HG02571 (cell line): ENCODE measurements around the gene PIGZ.

Experiments used
- ATAC-seq: cut with Tn5 transposase; IDR thresholded peaks from one replicate; pipeline ENCODE4 v1.9.1; 2021; ENCODE audit warnings: mild to moderate bottlenecking, moderate library complexity; ENCODE audit not compliant: unreplicated experiment

Gene PIGZ

GRCh38 chr3:197001972-197002700, 33.5 kb upstream of the PIGZ start:
- ATAC-seq, result peak; percentile 10

DNA sequence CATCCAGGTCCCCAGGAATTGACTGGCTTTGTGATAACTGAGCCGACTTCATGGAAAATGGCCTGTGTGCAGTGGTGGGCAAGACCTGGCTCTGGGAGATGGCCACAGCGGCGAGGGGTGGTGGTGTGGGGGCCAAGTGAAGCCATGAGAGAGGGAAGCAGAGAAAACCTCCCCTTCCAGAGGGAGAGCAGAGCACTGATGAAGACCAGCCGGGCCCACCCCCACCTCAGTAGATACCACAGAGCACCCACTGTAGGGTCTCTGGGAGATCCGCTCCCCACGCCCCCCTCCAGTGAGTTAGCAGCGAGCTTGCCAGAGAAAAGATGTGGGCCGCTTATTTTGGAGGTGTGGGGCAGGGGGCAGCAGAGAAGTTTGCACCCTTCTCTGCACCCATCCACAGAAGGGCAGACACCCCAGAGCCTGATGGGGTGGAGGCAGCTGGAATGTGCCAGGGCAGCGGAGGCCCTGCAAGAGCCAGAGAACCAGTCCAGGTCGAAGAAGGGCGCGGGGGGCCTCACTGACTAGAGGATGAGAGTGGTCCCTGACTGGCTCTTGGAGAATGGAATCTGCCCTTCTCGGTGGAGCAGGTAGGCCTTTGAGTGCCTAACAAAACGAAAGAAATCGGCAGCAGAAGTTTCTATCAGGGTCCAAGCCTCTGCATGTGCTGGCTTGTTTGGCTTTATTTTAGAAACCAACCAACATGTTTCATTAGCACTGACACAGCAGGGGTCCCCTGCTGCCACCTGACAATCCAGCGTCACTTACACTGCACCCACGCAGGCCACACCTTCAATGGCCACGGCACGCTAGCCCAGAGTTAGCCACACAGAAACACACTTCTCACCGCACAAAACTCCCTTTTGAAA, 32.7 kb upstream of the PIGZ start:
- ATAC-seq, result no peak

DNA sequence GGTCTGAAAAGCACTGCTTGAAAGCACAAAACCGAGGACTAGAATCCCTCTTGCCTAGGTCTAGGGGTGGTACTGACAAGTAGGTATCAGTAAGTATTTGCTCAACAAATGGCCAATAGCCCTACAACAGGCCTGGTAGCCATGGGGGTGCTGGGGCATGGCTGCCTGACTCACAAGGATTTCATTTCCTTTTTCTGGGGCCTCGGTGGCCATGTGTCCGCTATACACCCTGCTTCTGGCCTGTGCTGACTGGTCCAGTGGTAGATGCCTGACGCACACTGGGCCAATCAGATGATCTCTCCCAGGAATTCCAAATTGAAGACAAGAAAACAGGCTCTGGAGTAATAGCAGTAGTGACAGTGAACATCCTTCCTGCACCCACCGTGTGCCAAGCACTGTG, 31.6 kb upstream of the PIGZ start:
- no peak for ATAC-seq

- ATAC-seq, result no peak
Measured at GRCh38 chr3:196998966-196999760, 30.5 kb upstream of the PIGZ start.

- no peak for ATAC-seq
Measured at GRCh38 chr3:196997311-196997710, 28.7 kb upstream of the PIGZ start.

DNA sequence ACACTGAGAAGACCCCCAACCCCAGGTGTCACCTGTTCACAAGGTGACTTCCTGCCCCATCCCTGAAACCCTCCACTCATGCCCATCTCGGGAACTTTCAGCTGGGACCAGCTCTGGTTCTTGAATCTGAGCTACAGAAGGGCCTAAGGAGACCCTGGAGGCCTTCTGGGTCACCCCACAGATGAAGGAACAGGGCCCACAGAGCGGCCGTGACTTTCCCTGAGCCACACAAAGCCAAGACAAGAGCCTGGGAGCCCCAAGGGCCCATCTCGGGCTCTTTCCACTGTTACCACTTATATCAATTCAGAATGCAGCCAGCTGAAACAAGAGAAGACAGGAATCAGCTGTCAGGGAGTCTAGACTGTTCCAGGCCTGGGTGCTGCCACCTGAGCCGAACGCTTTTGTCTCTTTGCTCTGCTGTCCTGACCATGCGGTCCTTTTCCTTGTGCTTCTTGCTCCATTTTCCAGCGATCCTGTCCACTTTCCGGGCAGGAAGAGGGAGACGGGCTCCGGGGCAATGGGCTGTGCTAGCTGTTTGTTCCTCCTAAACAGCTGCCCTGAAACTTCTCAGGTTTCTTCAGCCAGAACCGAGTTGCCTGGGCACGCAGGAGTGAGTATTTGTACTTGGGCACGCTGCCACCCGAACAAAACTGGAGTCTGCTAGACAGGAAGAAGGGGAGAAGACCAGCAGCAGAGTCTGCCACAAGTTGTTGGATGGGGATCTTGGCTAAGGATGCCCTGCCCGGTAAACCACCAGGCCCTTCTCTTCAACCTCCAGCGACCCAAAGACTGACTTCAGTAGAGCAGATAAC, 28.0 kb upstream of the PIGZ start:
- no peak for ATAC-seq

DNA sequence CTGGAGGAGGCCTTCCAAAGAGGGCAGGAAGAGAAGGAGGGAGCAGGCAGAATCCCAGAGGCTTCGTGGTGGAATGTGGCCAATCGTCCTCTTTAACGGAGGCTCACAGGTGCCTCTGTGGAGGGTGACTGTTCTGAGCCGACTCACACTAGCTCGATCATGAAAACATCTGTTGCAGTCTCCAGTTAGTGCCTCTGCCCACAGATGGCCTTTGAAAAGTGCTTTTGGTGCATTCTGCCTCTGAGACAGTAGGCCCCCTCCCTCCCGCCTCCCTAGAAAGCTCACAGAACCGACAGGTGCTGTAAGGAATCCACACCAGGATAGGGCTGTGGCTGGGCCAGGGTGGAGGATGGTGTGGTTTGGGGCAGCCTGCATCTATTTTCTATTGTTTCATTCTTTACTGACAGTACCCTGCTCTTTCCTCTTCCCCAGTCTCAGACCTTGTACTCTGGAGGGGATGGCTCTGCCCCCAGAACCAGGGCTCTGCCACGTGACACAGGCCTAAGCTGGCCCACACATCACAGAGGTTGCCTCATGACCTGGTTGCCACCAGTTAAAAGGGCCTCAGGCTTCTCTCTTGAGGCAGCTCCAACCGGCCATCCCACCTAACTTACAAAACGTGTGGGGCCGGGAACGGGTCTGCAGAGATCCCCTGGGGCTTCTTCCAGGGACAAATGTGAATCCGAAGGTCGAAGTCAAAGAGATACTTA, 27.2 kb upstream of the PIGZ start:
- ATAC-seq, result no peak

- no peak for ATAC-seq
Measured at GRCh38 chr3:196995027-196995426, 26.4 kb upstream of the PIGZ start.

DNA sequence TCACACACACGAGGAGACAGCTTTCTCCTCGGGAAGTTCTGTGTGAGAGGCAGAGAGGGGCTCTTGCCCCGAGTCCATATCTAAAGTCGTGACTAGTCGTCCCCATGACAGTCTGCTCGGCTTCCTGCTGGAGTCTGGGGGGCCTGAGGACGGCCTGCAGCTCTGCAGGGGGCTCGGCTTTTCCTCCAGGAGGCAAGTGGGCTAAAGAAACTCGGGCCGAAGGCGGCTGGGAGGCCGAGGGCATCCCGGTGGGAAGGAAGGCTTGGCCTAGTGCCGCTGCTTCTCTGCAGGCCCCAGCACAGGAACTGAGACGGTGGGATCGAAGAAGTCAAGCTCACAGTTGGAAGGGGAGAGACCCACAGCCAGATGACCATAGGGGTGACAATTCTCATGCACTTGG, 25.4 kb upstream of the PIGZ start:
- no peak for ATAC-seq

- no peak for ATAC-seq
Measured at GRCh38 chr3:196992461-196993065, 23.9 kb upstream of the PIGZ start.

DNA sequence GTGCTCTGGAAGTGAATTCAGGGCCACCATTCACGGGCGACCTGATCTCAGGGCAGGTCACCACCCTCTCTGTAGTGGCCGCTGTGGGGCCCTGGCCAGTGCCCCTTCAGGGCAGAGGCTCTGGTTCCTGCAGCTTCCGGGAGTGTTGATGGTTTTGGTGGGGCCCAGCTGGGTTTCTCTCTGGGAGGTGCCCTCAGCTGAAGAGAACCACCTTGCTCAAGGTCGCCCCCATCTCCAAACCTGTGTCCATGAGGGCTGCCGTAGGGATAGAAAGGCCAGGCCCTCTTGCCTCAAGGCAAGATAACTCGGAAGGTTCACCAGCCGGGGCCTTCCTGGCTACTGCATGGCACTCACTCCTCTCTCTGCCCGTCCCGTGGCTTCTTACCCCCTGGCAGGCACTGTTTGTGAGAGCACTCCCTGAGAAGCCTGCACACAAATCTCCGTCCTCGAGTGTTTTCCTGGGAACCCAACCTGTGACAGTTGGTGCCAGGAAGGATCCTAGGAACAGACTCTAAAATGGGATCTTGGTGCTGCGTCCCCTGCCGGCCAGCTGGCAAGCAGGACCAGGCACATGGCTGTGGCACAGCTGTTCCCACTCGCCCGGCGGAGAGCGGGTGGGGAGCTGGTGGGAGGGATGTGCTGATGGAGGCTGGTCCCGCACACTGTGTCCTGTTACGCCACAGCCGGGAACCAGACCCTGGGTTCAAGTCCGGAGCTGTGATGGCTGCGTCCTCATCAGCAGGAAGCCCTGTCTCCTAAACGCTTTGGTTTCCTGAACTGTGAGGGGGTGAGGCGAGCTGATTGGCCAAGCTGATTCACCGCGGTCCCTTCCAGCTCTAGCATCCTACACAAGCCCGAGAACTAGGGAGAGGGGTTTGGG, 23.2 kb upstream of the PIGZ start:
- no peak for ATAC-seq

- no peak for ATAC-seq
Measured at GRCh38 chr3:196990601-196991007, 22.0 kb upstream of the PIGZ start.

DNA sequence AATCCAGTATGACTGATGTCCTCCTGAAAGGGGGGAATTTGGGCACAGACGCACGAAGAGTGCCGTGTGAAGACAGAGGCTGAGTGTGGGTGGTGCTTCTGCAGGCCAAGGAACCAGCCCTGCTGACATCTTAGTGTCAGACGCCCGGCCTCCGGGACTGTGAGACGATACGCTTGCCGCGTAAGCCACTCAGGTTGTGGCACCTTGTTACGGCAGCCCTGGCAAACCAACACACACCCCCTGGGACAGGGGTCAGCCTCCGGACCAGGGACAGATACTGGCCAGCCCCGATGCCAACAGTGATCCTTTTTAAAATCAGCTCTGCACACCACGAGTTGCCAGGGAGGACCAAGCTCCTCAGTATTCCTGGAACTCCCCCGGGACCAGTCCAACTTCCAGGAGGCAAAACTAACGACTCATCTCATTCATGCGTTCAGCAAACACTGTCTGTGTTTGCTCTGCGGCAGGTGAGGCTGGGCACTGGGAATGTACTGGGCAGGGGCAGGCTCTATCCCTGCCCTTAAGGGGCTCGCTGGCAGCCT, 21.2 kb upstream of the PIGZ start:
- ATAC-seq, result no peak

DNA sequence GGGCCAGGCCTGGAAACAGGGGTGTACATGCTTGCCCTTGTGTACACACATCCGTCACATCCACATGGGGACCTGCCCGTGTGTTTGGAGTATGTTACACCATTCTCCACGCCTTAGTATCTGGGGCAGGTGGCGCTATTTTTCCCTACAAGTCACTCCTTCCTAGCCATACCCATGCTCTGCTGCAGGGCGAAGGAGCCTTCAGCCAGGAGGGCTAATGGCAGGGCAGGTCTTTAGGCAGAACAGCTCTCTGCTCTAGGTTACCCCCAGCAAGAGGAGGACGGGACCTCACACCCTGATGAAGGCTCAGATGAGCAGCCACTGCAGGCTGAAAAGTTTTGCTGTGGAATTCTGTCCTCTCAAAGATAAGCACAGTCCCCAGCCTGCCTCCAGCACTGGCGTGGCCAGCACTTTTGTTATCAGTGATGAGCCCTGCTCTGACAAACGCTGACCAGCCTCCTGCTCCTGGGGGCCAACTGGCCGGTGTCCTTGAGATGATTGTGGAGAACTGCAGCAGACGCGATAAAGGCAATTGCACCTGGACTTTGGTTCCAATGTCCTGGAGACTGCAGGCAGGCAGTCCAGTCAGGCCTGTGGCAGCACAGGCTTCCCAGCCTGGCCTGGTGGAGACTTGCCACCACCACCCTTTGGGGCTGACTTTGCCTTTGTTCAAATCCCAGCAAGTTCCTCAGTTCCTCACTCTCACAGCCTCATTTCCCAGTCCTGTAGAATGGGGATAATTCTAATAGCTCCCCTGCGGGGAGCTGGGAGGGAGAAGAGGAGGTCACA, 19.8 kb upstream of the PIGZ start:
- no peak for ATAC-seq

- ATAC-seq, result no peak
Measured at GRCh38 chr3:196987022-196987421, 18.4 kb upstream of the PIGZ start.

GRCh38 chr3:196985954-196986885, 17.6 kb upstream of the PIGZ start:
- no peak for ATAC-seq
